Ramos (cell line): ENCODE results near the gene ONECUT3.

Source experiments
- in situ Hi-C: fragments of 300-500 bp; cut with MboI; formaldehyde crosslinking; loops from one replicate; pipeline ENCODE4 v1.14.3; 2022; ENCODE audit warnings: low sequenced_read_pairs; ENCODE audit not compliant: unreplicated experiment

Gene ONECUT3

GRCh38 chr19:1754636-1755466, 1.5 kb downstream of the ONECUT3 start:
- in situ Hi-C loops = no loop called here

- in situ Hi-C loops = no loop called here
These were observed 2.3 kb downstream of the ONECUT3 start for GRCh38 chr19:1755467-1756171.

GRCh38 chr19:1756264-1756663, 3.0 kb downstream of the ONECUT3 start:
- in situ Hi-C loops = no loop called here

GRCh38 chr19:1756705-1757465, 3.6 kb downstream of the ONECUT3 start:
- in situ Hi-C loops = no loop called here

- in situ Hi-C loops = no loop called here
These were observed 4.3 kb downstream of the ONECUT3 start for GRCh38 chr19:1757468-1758230.

GRCh38 chr19:1758231-1758577, 4.9 kb downstream of the ONECUT3 start:
- in situ Hi-C loops = no loop called here

GRCh38 chr19:1758959-1759903, 5.9 kb downstream of the ONECUT3 start:
- in situ Hi-C loops = no loop called here

- in situ Hi-C loops = loop anchor here (10.0 kb wide), 1 partner anchor 85 kb away; no protein-coding TSS in a partner anchor
These were observed 6.7 kb downstream of the ONECUT3 start for GRCh38 chr19:1760020-1760419.

- in situ Hi-C loops = loop anchor here (10.0 kb wide), 1 partner anchor 86 kb away; no protein-coding TSS in a partner anchor
These were observed 7.7 kb downstream of the ONECUT3 start for GRCh38 chr19:1760786-1761527.

GRCh38 chr19:1761528-1762242, 8.4 kb downstream of the ONECUT3 start:
- in situ Hi-C loops = loop anchor here (10.0 kb wide), 1 partner anchor 87 kb away; no protein-coding TSS in a partner anchor

- in situ Hi-C loops = loop anchor here (10.0 kb wide), 1 partner anchor 88 kb away; no protein-coding TSS in a partner anchor
These were observed 9.2 kb downstream of the ONECUT3 start for GRCh38 chr19:1762243-1763117.

GRCh38 chr19:1763648-1764639, 10.6 kb downstream of the ONECUT3 start:
- in situ Hi-C loops = loop anchor here (10.0 kb wide), 1 partner anchor 89 kb away; no protein-coding TSS in a partner anchor

GRCh38 chr19:1764729-1765128, 11.4 kb downstream of the ONECUT3 start:
- in situ Hi-C loops = loop anchor here (10.0 kb wide), 1 partner anchor 90 kb away; no protein-coding TSS in a partner anchor

- in situ Hi-C loops = loop anchor here (10.0 kb wide), 1 partner anchor 91 kb away; no protein-coding TSS in a partner anchor
These were observed 12.1 kb downstream of the ONECUT3 start for GRCh38 chr19:1765232-1765903.
